ENCODE data around the gene TEX44.

GRCh38 chr2:231546014-231546715, 46.5 kb upstream of the TEX44 start:
- no peak for TF ChIP-seq SP2 (tag by site-specific recombination; IDR thresholded peaks at IDR 0.05)
- TF ChIP-seq CTCF (tag by site-specific recombination; IDR thresholded peaks at IDR 0.05), result no peak
- no peak for TF ChIP-seq ZNF121 (tag by site-specific recombination; IDR thresholded peaks at IDR 0.05)
- TF ChIP-seq ZBTB1 (tag by site-specific recombination; IDR thresholded peaks at IDR 0.05), result no peak
- no peak for TF ChIP-seq ZNF184 (tag by site-specific recombination; IDR thresholded peaks at IDR 0.05)
- no peak for TF ChIP-seq ZNF398 (tag by site-specific recombination; IDR thresholded peaks at IDR 0.05)
- no peak for TF ChIP-seq ZNF335 (tag by site-specific recombination; conservative IDR thresholded peaks at IDR 0.05)
